IMR-90 (cell line): Measurements from ENCODE around the gene RNF19B. TPM values are rescaled to one million over a fixed set of nuclear protein-coding genes. Genes with fewer than 3 reads are reported as not detected.

Experiments
- ATAC-seq: fragments of 200-7000 bp; cut with Tn5 transposase; 2 replicates; pipeline ENCODE4 v1.9.1; 2020; ENCODE audit warnings: low read depth, mild to moderate bottlenecking, moderate library complexity
- BruUV-seq: library from RNA; stranded (reverse); fragments of 400-500 nt; replicated peaks from 2 replicates; lab custom pipeline; 2021; lab: Mats Ljungman, UMichigan
- CTCF ChIA-PET: fragments of 300-600 bp; formaldehyde crosslinking; extraction: SDS; loops from one replicate; lab custom pipeline; 2021; ENCODE audit warnings: antibody characterized with exemption; lab: Yijun Ruan, JAX
- POLR2A ChIA-PET: fragments of 300-600 bp; sonication (Branson Sonifier 250); formaldehyde crosslinking; loops from one replicate; lab custom pipeline; 2022; ENCODE audit warnings: antibody characterized with exemption; ENCODE audit not compliant: unreplicated experiment; lab: Charles Lee
- DNase-seq: peaks from one replicate; pipeline ENCODE4 v3.0.0; 2013
- H2AFZ ChIP-seq: replicated peaks from 2 replicates; pipeline ENCODE3; 2013; ENCODE audit warnings: low read length, mild to moderate bottlenecking; ENCODE audit not compliant: poor library complexity
- H2AK5ac ChIP-seq: 2 replicates; pipeline ENCODE4 v1.6.1; 2013; ENCODE audit warnings: low read depth, low read length, inconsistent platforms
- H2AK9ac ChIP-seq: replicated peaks from 2 replicates; pipeline ENCODE3; 2013; ENCODE audit warnings: mild to moderate bottlenecking, low read depth, low read length, moderate library complexity; ENCODE audit not compliant: poor library complexity
- H2BK120ac ChIP-seq: 2 replicates; pipeline ENCODE4 v1.6.1; 2013; ENCODE audit warnings: low read depth, low read length, inconsistent platforms
- H2BK15ac ChIP-seq: 3 replicates; pipeline ENCODE4 v1.6.1; 2013; ENCODE audit warnings: low read depth, low read length, inconsistent platforms
- H2BK20ac ChIP-seq: 2 replicates; pipeline ENCODE4 v1.6.1; 2013; ENCODE audit warnings: low read depth, mild to moderate bottlenecking, inconsistent platforms, low read length, moderate library complexity
- H2BK5ac ChIP-seq: 2 replicates; pipeline ENCODE4 v1.6.1; 2013; ENCODE audit warnings: mild to moderate bottlenecking, low read depth, low read length, inconsistent platforms; ENCODE audit not compliant: poor library complexity, severe bottlenecking
- H3K14ac ChIP-seq: replicated peaks from 2 replicates; pipeline ENCODE4 v1.6.1; 2013; ENCODE audit warnings: low read depth, low read length, inconsistent platforms
- H3K18ac ChIP-seq: 2 replicates; pipeline ENCODE4 v1.6.1; 2013; ENCODE audit warnings: low read depth, low read length, control low read depth
- H3K23ac ChIP-seq: 2 replicates; pipeline ENCODE4 v1.6.1; 2013; ENCODE audit warnings: low read depth, low read length, inconsistent platforms
- H3K27ac ChIP-seq: 2 replicates; pipeline ENCODE4 v1.5.1; 2013; ENCODE audit warnings: mild to moderate bottlenecking, control low read depth, low read length; ENCODE audit not compliant: insufficient read depth
- H3K27me3 ChIP-seq: 2 replicates; pipeline ENCODE4 v1.6.1; 2013; ENCODE audit warnings: low read length; ENCODE audit not compliant: control insufficient read depth, insufficient read depth
- H3K36me3 ChIP-seq: 2 replicates; pipeline ENCODE4 v1.6.1; 2013; ENCODE audit warnings: low read length, mixed read lengths; ENCODE audit not compliant: control insufficient read depth, insufficient read depth
- H3K4ac ChIP-seq: 2 replicates; pipeline ENCODE4 v1.6.1; 2013; ENCODE audit warnings: low read depth, low read length, inconsistent platforms
- H3K4me1 ChIP-seq: 2 replicates; pipeline ENCODE4 v1.6.1; 2013; ENCODE audit warnings: low read length, mixed read lengths; ENCODE audit not compliant: control insufficient read depth, insufficient read depth
- H3K4me2 ChIP-seq: 2 replicates; pipeline ENCODE4 v1.6.1; 2013; ENCODE audit warnings: low read depth, mild to moderate bottlenecking, control low read depth, low read length, moderate library complexity
- H3K4me3 ChIP-seq: 2 replicates; pipeline ENCODE4 v1.5.1; 2013; ENCODE audit warnings: low read depth, mild to moderate bottlenecking, control low read depth, low read length, moderate library complexity; ENCODE audit not compliant: insufficient read depth
- H3K56ac ChIP-seq: 2 replicates; pipeline ENCODE4 v1.6.1; 2013; ENCODE audit warnings: low read length, inconsistent platforms; ENCODE audit not compliant: insufficient read depth; ENCODE audit errors: extremely low read depth
- H3K79me1 ChIP-seq, 2 experiments: 2 replicates each; pipeline ENCODE4 v1.6.1; 2013; ENCODE audit warnings: low read length in 2 of 2, inconsistent platforms in 1 of 2, low read depth in 1 of 2
- H3K9ac ChIP-seq: 2 replicates; pipeline ENCODE4 v1.6.1; 2013; ENCODE audit warnings: low read depth, low read length, control low read depth
- H3K9me1 ChIP-seq: 2 replicates; pipeline ENCODE4 v1.6.1; 2013; ENCODE audit warnings: low read length, inconsistent platforms; ENCODE audit not compliant: insufficient read depth
- H3K9me3 ChIP-seq: 2 replicates; pipeline ENCODE4 v1.6.1; 2013; ENCODE audit warnings: low read length; ENCODE audit not compliant: control insufficient read depth, insufficient read depth
- H4K20me1 ChIP-seq: 2 replicates; pipeline ENCODE4 v1.6.1; 2013; ENCODE audit warnings: low read length, inconsistent platforms; ENCODE audit not compliant: insufficient read depth
- H4K5ac ChIP-seq: 2 replicates; pipeline ENCODE4 v1.6.1; 2013; ENCODE audit warnings: mild to moderate bottlenecking, low read depth, low read length, control low read depth
- H4K8ac ChIP-seq, 2 experiments: 2 replicates each; pipeline ENCODE4 v1.6.1; 2013; ENCODE audit warnings: low read depth in 2 of 2, low read length in 2 of 2, control low read depth in 1 of 2, inconsistent platforms in 1 of 2
- H4K91ac ChIP-seq: 2 replicates; pipeline ENCODE4 v1.6.1; 2013; ENCODE audit warnings: low read depth, low read length, inconsistent platforms; ENCODE audit not compliant: insufficient read depth
- CEBPB ChIP-seq: IDR thresholded peaks from 2 replicates; pipeline ENCODE4 v1.6.1; 2012; ENCODE audit warnings: low read depth, low read length, improper control_type of control experiment
- CTCF ChIP-seq: conservative IDR thresholded peaks from 2 replicates; pipeline ENCODE4 v1.5.1; 2012; ENCODE audit warnings: mild to moderate bottlenecking, low read depth, low read length, improper control_type of control experiment
- MAFK ChIP-seq: IDR thresholded peaks from 2 replicates; pipeline ENCODE4 v1.6.1; 2012; ENCODE audit warnings: low read depth, low read length, improper control_type of control experiment
- MXI1 ChIP-seq: IDR thresholded peaks from 2 replicates; pipeline ENCODE4 v1.6.1; 2012; ENCODE audit warnings: low read depth, mild to moderate bottlenecking, low read length, moderate library complexity, borderline replicate concordance
- POLR2A ChIP-seq: IDR thresholded peaks from 2 replicates; pipeline ENCODE4 v1.6.1; 2012; ENCODE audit warnings: mild to moderate bottlenecking, low read depth, low read length
- RAD21 ChIP-seq: IDR thresholded peaks from 2 replicates; pipeline ENCODE4 v1.6.1; 2012; ENCODE audit warnings: low read length, improper control_type of control experiment
- RCOR1 ChIP-seq: IDR thresholded peaks from 2 replicates; pipeline ENCODE4 v1.6.1; 2012; ENCODE audit warnings: mild to moderate bottlenecking, low read length, improper control_type of control experiment; ENCODE audit not compliant: insufficient replicate concordance
- WGBS, 2 experiments: methylation state at CpG; one replicate each; pipeline versions ENCODE4 v1.1.5 to v1.1.7; 2013; ENCODE audit warnings: missing lambda C conversion rate in 2 of 2; ENCODE audit not compliant: insufficient read length in 1 of 2; ENCODE audit errors: extremely low coverage in 2 of 2; 5-methylcytosine and 5-hydroxymethylcytosine counted together
- dilution Hi-C: fragments of 300-500 bp; cut with HindIII; formaldehyde crosslinking; loops from one replicate; pipeline ENCODE4 v1.14.3; 2018; ENCODE audit warnings: low sequenced_read_pairs; ENCODE audit not compliant: unreplicated experiment
- in situ Hi-C: fragments of 300-500 bp; cut with MboI; formaldehyde crosslinking; loops from 3 replicates; pipeline ENCODE4 v1.14.3; 2019; ENCODE audit warnings: low sequenced_read_pairs, inconsistent platforms, mixed read lengths
- intact Hi-C: fragments of 100-400 bp; cut with micrococcal nuclease; formaldehyde crosslinking; loops from 2 replicates; pipeline ENCODE4 v1.10.0; 2022
- polyA plus RNA-seq, 3 experiments: library from polyadenylated mRNA; depleted of rRNA; stranded (reverse); fragments of >200 nt; gene quantifications; 2 replicates each; pipeline ENCODE4 v1.2.3, GENCODE V29; 2012; ENCODE audit warnings: low replicate concordance in 1 of 3
- total RNA-seq: library from RNA; depleted of rRNA; stranded (reverse); fragments of >200 nt; gene quantifications from 2 replicates; pipeline ENCODE4 v1.2.3, GENCODE V29; 2012

The RNF19B gene
- total and polyA plus RNA-seq, 2 of the 4 experiments (the other 2 are of a cell fraction), result 10.0 to 11.6 TPM

GRCh38 chr1:32900371-32900955 is 64.1 kb downstream of the RNF19B start:
- Histone ChIP-seq H2BK15ac (no peak overlapping the region), H3K36me3 (peaks cover 1% of the 10 kb centered on the region; the same call in 1 of the 2 replicates), H4K8ac (peak overlapping the region; percentile 24 to 62; a peak in 3 of 4 replicates), H3K79me1 (peaks cover 0 to 9% of the 10 kb centered on the region in 2 experiments; a peak in 1 of 4 replicates), H3K9me1 (peaks cover 6% of the 10 kb centered on the region; the same call in 1 of the 2 replicates), H3K4me2 (peak overlapping the region; percentile 86), H3K27me3 (peaks cover 5% of the 10 kb centered on the region), H3K14ac (no peak overlapping the region; the same call in 1 of the 2 replicates), H3K4me3 (peak overlapping the region; percentile 68), H2AK5ac (peak overlapping the region; percentile 43; the same call in 1 of the 2 replicates), H2AFZ (peak overlapping the region; percentile 91), H3K18ac (no peak overlapping the region), H3K27ac (no peak overlapping the region), H4K20me1 (no peaks in the 10 kb centered on the region), H2AK9ac (peak overlapping the region; percentile 80), H2BK120ac (no peak overlapping the region), H2BK5ac (no peak overlapping the region), H3K4ac (peak overlapping the region; percentile 43; the same call in 1 of the 2 replicates), H3K23ac (peak overlapping the region; percentile 56), H3K56ac (no peak overlapping the region), H3K4me1 (peaks cover 2% of the 10 kb centered on the region; the same call in 1 of the 2 replicates), H3K9me3 (no peaks in the 10 kb centered on the region), H4K5ac (no peak overlapping the region), H3K9ac (no peak overlapping the region), H2BK20ac (no peak overlapping the region), H4K91ac (no peak overlapping the region)
- 40% methylated on average over 1 of the region's 22 CpGs; no CpG with 5 or more reads in 1 of the 2 experiments for WGBS, 2 experiments
- intact Hi-C loops (no loop called here), in situ Hi-C loops (no loop called here), dilution Hi-C loops (no loop called here)
- ATAC-seq (peak; percentile 10), DNase-seq (peak; percentile 7)
- ChIA-PET POLR2A (no interaction called here), CTCF (interaction anchor here (0.6 kb wide), 1 partner anchor 499 kb away, joined by 3 read pairs; no protein-coding TSS in a partner anchor)
- TF ChIP-seq CTCF (no peak), CEBPB (no peak), MAFK (no peak), POLR2A (no peak), MXI1 (no peak), RCOR1 (no peak), RAD21 (no peak)
- no TSS peak for BruUV-seq
